ACC112 (cell line): ENCODE data around the gene OR10A5.
"Not testable (repeated sequence)": the region's sequence is repeated elsewhere in the genome, so short reads cannot be mapped to it uniquely, and the experiment has no call there.

Source experiments
- H2AFZ ChIP-seq: fragments of 200-600 bp; sonication (generic); one replicate; pipeline ENCODE4 v1.6.0; 2017; ENCODE audit warnings: antibody characterized with exemption, low read length; ENCODE audit not compliant: unreplicated experiment
- H3K27ac ChIP-seq: fragments of 200-600 bp; sonication (generic); 2 replicates; pipeline ENCODE4 v1.5.1; 2014; ENCODE audit warnings: low read depth, mild to moderate bottlenecking, antibody characterized with exemption, low read length, moderate library complexity
- H3K27me3 ChIP-seq: fragments of 200-600 bp; sonication (generic); 2 replicates; pipeline ENCODE4 v1.6.1; 2014; ENCODE audit warnings: mild to moderate bottlenecking, antibody characterized with exemption, low read length, moderate library complexity, mixed read lengths; ENCODE audit not compliant: insufficient read depth
- H3K36me3 ChIP-seq: fragments of 200-600 bp; sonication (generic); 2 replicates; pipeline ENCODE4 v1.6.1; 2016; ENCODE audit warnings: mild to moderate bottlenecking, antibody characterized with exemption, low read length, moderate library complexity, mixed read lengths; ENCODE audit not compliant: insufficient read depth
- H3K4me1 ChIP-seq: fragments of 200-600 bp; sonication (generic); one replicate; pipeline ENCODE4 v1.6.1; 2016; ENCODE audit warnings: low read length, mixed read lengths; ENCODE audit not compliant: insufficient read depth, unreplicated experiment, control insufficient read depth
- H3K4me3 ChIP-seq: fragments of 200-600 bp; sonication (generic); 2 replicates; pipeline ENCODE4 v1.5.1; 2014; ENCODE audit warnings: mild to moderate bottlenecking, low read depth, low read length
- H3K79me2 ChIP-seq: fragments of 200-600 bp; sonication (generic); one replicate; pipeline ENCODE4 v1.6.0; 2016; ENCODE audit warnings: low read length; ENCODE audit not compliant: control insufficient read depth, unreplicated experiment, insufficient read depth

Gene OR10A5, protein sequence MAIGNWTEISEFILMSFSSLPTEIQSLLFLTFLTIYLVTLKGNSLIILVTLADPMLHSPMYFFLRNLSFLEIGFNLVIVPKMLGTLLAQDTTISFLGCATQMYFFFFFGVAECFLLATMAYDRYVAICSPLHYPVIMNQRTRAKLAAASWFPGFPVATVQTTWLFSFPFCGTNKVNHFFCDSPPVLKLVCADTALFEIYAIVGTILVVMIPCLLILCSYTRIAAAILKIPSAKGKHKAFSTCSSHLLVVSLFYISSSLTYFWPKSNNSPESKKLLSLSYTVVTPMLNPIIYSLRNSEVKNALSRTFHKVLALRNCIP

DNA sequence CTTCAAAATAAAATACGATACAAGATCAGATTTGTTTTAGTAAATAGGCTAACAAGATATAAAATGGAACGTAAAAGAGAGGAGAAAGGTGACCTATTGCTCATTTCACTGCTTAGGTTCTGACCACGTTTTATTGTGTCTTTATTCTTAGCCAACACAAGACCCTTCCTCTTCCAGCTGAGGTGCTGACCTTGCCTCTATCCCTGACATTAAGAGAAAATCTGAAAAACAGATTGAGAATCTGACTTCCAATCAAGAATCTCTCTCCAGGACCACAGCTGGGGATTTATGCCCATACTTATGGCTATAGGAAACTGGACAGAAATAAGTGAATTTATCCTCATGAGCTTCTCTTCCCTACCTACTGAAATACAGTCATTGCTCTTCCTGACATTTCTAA lies at the start of gene OR10A5:
TSS of gene OR10A5 (plus strand) at position 301 of the 400 bp plus-strand sequence. CDS start at position 301, 0 bp downstream.
- no peak within 1 kb of the TSS for H3K4me3 ChIP-seq
- no peaks in the 10 kb centered on the region; the same call in 1 of the 2 replicates for H3K27me3 ChIP-seq
- no peaks in the 10 kb centered on the region for H3K4me1 ChIP-seq
- H3K36me3 ChIP-seq, result no peaks in the 10 kb centered on the region
- H3K27ac ChIP-seq, result no peak within 1 kb of the TSS
- no peaks in the 10 kb centered on the region for H3K79me2 ChIP-seq
- no peak within 1 kb of the TSS for H2AFZ ChIP-seq

DNA sequence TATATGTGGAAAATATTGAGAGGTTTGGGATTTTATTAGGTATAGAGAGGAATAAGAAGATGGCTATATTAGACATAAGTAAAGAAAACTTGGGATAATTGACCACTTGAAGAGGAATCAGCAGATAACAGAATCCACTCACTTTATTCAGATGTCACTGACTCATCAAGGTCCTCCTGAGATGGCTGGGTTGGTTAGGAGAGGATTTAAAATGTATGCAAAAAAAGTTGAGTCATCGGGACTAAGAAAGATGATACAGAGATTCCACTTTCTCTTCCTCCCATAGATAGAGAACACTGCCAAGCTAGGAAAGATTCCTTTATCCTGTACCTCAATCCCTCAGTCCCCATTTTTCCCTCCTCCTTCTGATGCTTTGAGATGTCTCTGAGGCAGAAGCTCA lies 46.1 kb upstream of the OR10A5 start, which contains the start of gene OR6A2:
TSS of gene OR6A2 (minus strand) at position 288 of the 400 bp plus-strand sequence. CDS start 3,981 bp downstream, outside the sequence.
- Histone ChIP-seq H3K4me3 (no peak within 1 kb of the TSS), H3K27me3 (peaks cover 8% of the 10 kb centered on the region; the same call in 1 of the 2 replicates), H3K4me1 (no peaks in the 10 kb centered on the region), H3K27ac (no peak within 1 kb of the TSS), H2AFZ (no peak within 1 kb of the TSS), H3K79me2 (no peaks in the 10 kb centered on the region), H3K36me3 (no peaks in the 10 kb centered on the region)

DNA sequence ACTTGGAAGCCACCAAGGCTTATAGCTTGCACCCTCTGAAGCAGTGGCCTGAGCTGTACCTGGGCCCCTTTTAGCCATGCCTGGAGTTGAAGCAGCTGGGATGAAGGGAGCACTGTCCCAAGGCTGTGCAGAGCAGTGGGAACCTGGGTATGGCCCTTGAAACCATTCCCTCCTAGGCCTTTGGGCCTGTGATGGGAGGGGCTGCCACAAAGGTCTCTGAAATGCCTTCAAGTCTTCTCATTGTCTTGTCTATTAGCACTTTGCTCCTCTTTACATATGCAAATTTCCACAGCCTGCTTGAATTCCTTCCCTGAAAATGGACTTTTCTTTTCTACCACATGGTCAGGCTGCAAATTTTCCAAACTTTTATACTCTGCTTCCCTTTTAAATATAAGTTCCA lies 44.4 kb upstream of the OR10A5 start:
- H3K4me3 ChIP-seq, H3K79me2 ChIP-seq: not testable (repeated sequence)

DNA sequence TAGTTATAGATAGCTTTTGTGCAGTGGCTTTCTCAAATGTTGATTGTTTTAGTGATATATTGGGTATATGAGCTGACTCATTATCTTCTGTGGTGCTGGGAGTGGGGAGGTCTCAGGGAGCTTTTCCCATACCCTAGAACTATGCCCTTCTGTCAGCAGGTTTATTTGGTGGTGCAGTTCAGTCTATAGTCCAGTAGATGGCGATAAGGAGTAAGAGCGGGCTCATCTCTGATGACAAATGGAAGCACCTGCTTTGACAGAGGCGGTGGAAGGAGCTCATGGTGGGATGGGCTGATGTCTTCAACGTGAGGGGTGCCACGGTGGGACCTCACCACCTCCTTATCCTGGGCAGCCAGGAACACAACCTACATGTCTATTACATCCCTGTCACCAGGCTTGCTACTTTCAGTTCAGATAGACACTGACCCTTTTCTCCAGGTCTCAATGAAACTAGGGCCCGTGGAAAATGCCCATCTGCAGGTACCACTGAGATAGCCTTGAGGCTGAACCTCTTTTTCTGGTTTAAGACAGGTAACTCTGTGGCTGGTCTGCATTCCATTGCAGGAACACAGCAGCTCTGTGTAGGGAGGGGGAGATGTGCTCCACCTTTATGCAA lies 33.0 kb upstream of the OR10A5 start:
- H3K27me3 ChIP-seq, result peaks cover 4% of the 10 kb centered on the region; the same call in 1 of the 2 replicates
- H3K4me3 ChIP-seq, result no peak overlapping the region
- no peaks in the 10 kb centered on the region for H3K79me2 ChIP-seq
- H3K36me3 ChIP-seq, result no peaks in the 10 kb centered on the region
- H3K4me1 ChIP-seq, result no peaks in the 10 kb centered on the region
- no peak overlapping the region for H3K27ac ChIP-seq
- H2AFZ ChIP-seq, result no peak overlapping the region

More for the DNA sequence above, 44.4 kb upstream of the OR10A5 start:
- H3K4me1 ChIP-seq, H3K27ac ChIP-seq, H3K36me3 ChIP-seq, H2AFZ ChIP-seq, H3K27me3 ChIP-seq: not testable (repeated sequence)

DNA sequence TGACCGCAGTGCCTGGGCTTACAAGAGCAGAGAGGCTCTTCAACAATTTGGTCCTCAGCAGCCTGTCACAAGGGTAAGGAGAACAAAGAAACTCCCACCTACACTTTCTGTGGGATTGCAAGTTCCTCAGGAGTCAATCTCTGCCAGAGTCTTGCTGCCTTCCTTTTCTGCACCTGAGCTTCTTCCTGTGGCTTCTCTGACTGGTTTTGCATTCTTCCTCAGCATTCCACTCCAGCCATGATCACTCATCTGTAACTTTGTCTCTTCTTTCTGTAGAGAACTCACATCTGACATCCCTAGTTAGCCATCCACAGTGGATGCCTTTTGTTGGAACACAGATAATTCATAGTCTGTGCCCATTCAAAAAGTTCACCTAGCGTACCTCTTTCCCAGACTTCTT lies 31.8 kb upstream of the OR10A5 start:
- H2AFZ ChIP-seq, result no peak overlapping the region
- H3K79me2 ChIP-seq, result no peaks in the 10 kb centered on the region
- H3K27ac ChIP-seq, result no peak overlapping the region
- no peak overlapping the region for H3K4me3 ChIP-seq
- peaks cover 4% of the 10 kb centered on the region; the same call in 1 of the 2 replicates for H3K27me3 ChIP-seq
- no peaks in the 10 kb centered on the region for H3K4me1 ChIP-seq
- H3K36me3 ChIP-seq, result no peaks in the 10 kb centered on the region

DNA sequence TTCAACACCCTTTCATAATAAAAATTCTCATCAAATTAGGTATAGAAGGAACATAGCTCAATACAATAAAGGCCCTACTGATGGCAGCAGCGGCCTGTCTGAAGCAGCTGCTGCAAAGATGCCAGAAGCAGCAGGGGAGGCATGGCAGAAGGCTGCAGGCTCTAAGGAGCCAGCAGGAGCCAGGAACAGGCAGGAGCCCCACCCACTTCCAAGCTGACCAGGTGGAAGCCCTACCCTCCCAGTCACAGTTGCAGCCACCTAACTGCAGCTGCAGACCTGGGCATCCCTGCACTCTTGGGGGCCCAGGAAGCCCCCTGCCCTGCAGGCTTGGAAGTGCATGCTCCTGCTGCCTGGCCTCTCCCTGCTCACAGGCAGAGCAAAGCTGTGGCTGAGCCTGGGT lies 27.8 kb upstream of the OR10A5 start:
- H2AFZ ChIP-seq, result no peak overlapping the region
- no peak overlapping the region for H3K4me3 ChIP-seq
- no peak overlapping the region for H3K27ac ChIP-seq
- H3K79me2 ChIP-seq, result no peaks in the 10 kb centered on the region
- H3K36me3 ChIP-seq, result no peaks in the 10 kb centered on the region
- H3K4me1 ChIP-seq, result no peaks in the 10 kb centered on the region
- peaks cover 4% of the 10 kb centered on the region; the same call in 1 of the 2 replicates for H3K27me3 ChIP-seq

DNA sequence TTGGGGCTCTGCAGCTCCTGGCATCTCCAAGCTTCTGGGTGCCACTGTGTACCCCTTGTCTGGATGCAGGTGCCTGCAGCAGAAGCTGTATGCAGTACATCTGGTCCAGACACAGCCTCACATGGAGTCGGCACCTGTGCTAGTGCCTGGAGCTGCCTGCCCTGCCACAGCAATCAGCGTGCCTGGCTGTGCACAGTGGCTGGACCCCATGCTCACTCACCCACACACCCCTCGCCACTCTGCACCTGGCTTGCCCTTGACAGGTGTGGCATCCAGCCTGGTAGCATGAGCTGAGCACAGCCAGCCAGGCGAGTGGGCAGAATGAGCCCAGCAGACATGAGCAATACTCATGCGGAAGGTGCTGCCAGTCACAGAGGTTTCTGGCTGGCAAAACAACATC lies 26.5 kb upstream of the OR10A5 start:
- no peak overlapping the region for H3K27ac ChIP-seq
- H3K4me3 ChIP-seq, result no peak overlapping the region
- H3K79me2 ChIP-seq, result no peaks in the 10 kb centered on the region
- H3K36me3 ChIP-seq, result no peaks in the 10 kb centered on the region
- H2AFZ ChIP-seq, result no peak overlapping the region
- H3K4me1 ChIP-seq, result no peaks in the 10 kb centered on the region
- H3K27me3 ChIP-seq, result peaks cover 4% of the 10 kb centered on the region; the same call in 1 of the 2 replicates

DNA sequence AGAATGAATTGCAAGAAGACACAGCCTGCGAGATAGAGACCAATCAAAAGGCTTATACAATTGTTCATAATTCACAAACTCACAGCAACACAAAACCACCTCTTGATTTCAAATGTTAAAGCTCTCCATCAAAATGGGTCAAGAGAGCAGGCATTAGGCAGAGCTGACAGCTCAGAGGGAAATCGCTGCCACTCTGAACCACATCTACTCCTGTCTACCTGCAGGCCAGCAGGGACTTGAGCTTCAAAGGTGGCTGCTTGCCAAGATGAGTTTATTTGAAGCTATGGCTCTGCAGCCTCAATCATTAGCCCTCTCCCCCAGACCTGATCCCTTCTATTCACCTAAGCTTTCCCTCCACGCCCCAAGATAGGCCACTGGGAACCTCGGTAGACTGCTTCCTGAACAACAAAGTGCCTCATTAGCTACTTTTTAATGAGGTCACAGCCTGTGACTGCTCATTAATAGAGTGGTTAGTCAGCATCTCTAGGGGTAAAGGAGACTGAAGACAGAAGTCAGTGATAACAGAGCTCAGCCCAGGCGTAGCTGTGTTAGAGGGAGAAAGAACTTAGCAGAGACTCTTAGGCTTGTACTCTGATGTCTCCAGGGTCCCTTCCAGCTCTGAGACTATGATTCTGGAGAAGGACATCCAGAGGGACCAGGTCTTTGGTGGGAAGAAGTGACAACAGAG lies 21.2 kb upstream of the OR10A5 start:
- Histone ChIP-seq H3K4me1 (no peaks in the 10 kb centered on the region), H3K27me3 (peaks cover 6% of the 10 kb centered on the region), H3K4me3 (no peak overlapping the region), H2AFZ (no peak overlapping the region), H3K36me3 (no peaks in the 10 kb centered on the region), H3K79me2 (no peaks in the 10 kb centered on the region), H3K27ac (no peak overlapping the region)

DNA sequence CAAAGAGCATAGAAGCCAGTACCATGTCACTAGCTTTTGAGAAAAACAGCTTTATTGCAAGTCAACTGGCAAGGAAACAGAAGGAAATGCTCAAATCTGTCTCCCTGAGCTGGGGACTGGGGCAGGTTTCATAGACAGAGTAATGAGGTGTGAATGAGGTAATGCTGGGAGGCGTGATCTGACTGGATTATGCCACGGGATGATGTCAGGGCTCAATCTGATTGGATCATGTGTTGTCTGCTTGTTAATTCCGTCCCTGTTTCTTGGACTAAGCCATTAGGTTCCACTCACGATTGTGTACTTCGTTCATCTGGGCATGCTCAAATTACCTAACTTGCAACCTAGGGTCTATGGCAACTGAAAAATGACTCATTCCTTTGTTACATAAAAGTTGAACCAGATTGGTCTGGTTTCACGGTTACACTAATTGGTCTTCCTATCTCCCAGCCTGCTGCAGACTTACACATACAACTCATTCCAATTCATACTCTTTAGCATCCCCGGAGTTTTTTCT lies 20.2 kb upstream of the OR10A5 start:
- Histone ChIP-seq H3K36me3 (no peaks in the 10 kb centered on the region), H3K4me3 (no peak overlapping the region), H3K27me3 (peaks cover 2% of the 10 kb centered on the region), H3K79me2 (no peaks in the 10 kb centered on the region), H3K27ac (no peak overlapping the region), H3K4me1 (no peaks in the 10 kb centered on the region), H2AFZ (no peak overlapping the region)

DNA sequence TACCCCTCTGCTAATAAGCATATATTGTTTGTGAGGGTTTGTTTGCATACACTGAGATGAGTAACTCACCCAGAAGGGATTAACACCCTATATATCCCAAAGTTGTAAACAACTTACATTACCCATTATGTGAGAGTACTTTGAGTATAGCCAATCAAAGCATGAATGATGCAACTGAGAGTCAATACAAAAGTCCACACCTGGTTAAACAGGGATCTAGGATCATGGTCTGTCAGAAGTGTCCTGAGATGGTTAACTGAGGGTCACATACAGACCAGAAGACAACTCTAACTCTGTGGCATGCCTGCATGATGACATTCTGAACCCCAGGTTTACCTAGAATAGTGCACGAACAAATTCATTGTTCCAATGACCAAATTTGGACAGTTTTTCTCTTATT lies 17.4 kb upstream of the OR10A5 start:
- Histone ChIP-seq H3K4me1 (no peaks in the 10 kb centered on the region), H3K36me3 (no peaks in the 10 kb centered on the region), H3K27ac (no peak overlapping the region), H2AFZ (no peak overlapping the region), H3K79me2 (no peaks in the 10 kb centered on the region), H3K27me3 (peaks cover 2% of the 10 kb centered on the region; the same call in 1 of the 2 replicates), H3K4me3 (no peak overlapping the region)
